ENCODE measurements around the gene FAM210B.

FAM210B gene

GRCh38 chr20:56372850-56373249, 14.1 kb downstream of the FAM210B start:
- DNase-seq (ENCODE audit: low spot score) = no peak
- no peak for TF ChIP-seq CTCF (IDR thresholded peaks at IDR 0.05; ENCODE audit: extremely low read depth, missing control alignments)

- no peak for TF ChIP-seq CTCF (IDR thresholded peaks at IDR 0.05; ENCODE audit: extremely low read depth, missing control alignments)
- DNase-seq (ENCODE audit: low spot score) = no peak
Observed at GRCh38 chr20:56373942-56374341, 15.2 kb downstream of the FAM210B start.

GRCh38 chr20:56376331-56376730, 17.6 kb downstream of the FAM210B start:
- TF ChIP-seq CTCF (IDR thresholded peaks at IDR 0.05; ENCODE audit: extremely low read depth, missing control alignments) = no peak
- DNase-seq (ENCODE audit: low spot score) = no peak

GRCh38 chr20:56378386-56378785, 19.6 kb downstream of the FAM210B start:
- DNase-seq (ENCODE audit: low spot score) = no peak
- TF ChIP-seq CTCF (IDR thresholded peaks at IDR 0.05; ENCODE audit: extremely low read depth, missing control alignments) = no peak

GRCh38 chr20:56380375-56380774, 21.6 kb downstream of the FAM210B start:
- no peak for TF ChIP-seq CTCF (IDR thresholded peaks at IDR 0.05; ENCODE audit: extremely low read depth, missing control alignments)
- no peak for DNase-seq (ENCODE audit: low spot score)

- TF ChIP-seq CTCF (IDR thresholded peaks at IDR 0.05; ENCODE audit: extremely low read depth, missing control alignments) = no peak
- DNase-seq (ENCODE audit: low spot score) = no peak
Observed at GRCh38 chr20:56381501-56381900, 22.7 kb downstream of the FAM210B start.

GRCh38 chr20:56382696-56383095, 23.9 kb downstream of the FAM210B start:
- DNase-seq (ENCODE audit: low spot score) = no peak
- TF ChIP-seq CTCF (IDR thresholded peaks at IDR 0.05; ENCODE audit: extremely low read depth, missing control alignments) = no peak
